ENCODE measurements around the gene KRT85.

Gene KRT85

GRCh38 chr12:52390739-52391617 lies 23.7 kb upstream of the KRT85 start:
- Histone ChIP-seq H3K9ac (ENCODE audit: low read length) (no peak overlapping the region), H3K4me2 (ENCODE audit: low read length, poor library complexity, severe bottlenecking) (no peak overlapping the region), H2BK15ac (ENCODE audit: low read depth, poor library complexity, severe bottlenecking) (no peak overlapping the region), H4K8ac (ENCODE audit: low read length) (no peak overlapping the region), H4K91ac (ENCODE audit: low read length) (no peak overlapping the region), H3K36me3 (ENCODE audit: control insufficient read depth in 1 of 2, insufficient read depth in 2 of 2, low read depth in 1 of 2, low read length in 2 of 2) (no peaks in the 10 kb centered on the region), H2BK12ac (ENCODE audit: low read length in 2 of 2) (no peak overlapping the region), H3K27ac (ENCODE audit: low read length, poor library complexity, severe bottlenecking) (no peak overlapping the region), H3K27me3 (ENCODE audit: control insufficient read depth in 1 of 2, insufficient read depth in 1 of 2, low read length in 2 of 2) (peaks cover 59 to 66% of the 10 kb centered on the region in 2 experiments), H2BK120ac (ENCODE audit: low read depth, low read length) (no peak overlapping the region), H3K4me1 (ENCODE audit: control insufficient read depth, insufficient read depth, low read depth, low read length) (peaks cover 1% of the 10 kb centered on the region), H3K23ac (ENCODE audit: low read length in 2 of 2) (no peak overlapping the region), H2AFZ (ENCODE audit: low read depth, low read length) (no peak overlapping the region), H3K18ac (ENCODE audit: low read depth in 1 of 2, low read length in 2 of 2) (no peak overlapping the region), H3K79me1 (replicated peaks; ENCODE audit: low read length, poor library complexity, severe bottlenecking) (no peaks in the 10 kb centered on the region), H2BK5ac (ENCODE audit: low read depth, low read length, poor library complexity, severe bottlenecking) (no peak overlapping the region), H3K4me3 (ENCODE audit: insufficient read depth in 1 of 2, low read depth in 1 of 2, low read length in 2 of 2) (no peak overlapping the region), H3K9me3 (ENCODE audit: control insufficient read depth, low read length) (no peaks in the 10 kb centered on the region), H2AK5ac (ENCODE audit: low read length, severe bottlenecking) (no peak overlapping the region), H3K4ac (ENCODE audit: low read depth in 1 of 2, low read length in 2 of 2) (no peak overlapping the region), H3K14ac (ENCODE audit: low read length in 2 of 2) (peak overlapping the region in 1 of 2 experiments; percentile 26)
- DNase-seq, result peak; percentile 21
- 56% methylated on average over 11 of the region's 11 CpGs for whole genome bisulfite sequencing

- Histone ChIP-seq H4K8ac (ENCODE audit: low read length) (no peak overlapping the region), H2BK12ac (ENCODE audit: low read length in 2 of 2) (no peak overlapping the region), H3K27ac (ENCODE audit: low read length, poor library complexity, severe bottlenecking) (no peak overlapping the region), H3K4ac (ENCODE audit: low read depth in 1 of 2, low read length in 2 of 2) (no peak overlapping the region), H3K4me1 (ENCODE audit: control insufficient read depth, insufficient read depth, low read depth, low read length) (peaks cover 1% of the 10 kb centered on the region), H4K91ac (ENCODE audit: low read length) (no peak overlapping the region), H3K23ac (ENCODE audit: low read length in 2 of 2) (no peak overlapping the region), H2BK15ac (ENCODE audit: low read depth, poor library complexity, severe bottlenecking) (no peak overlapping the region), H3K36me3 (ENCODE audit: control insufficient read depth in 1 of 2, insufficient read depth in 2 of 2, low read depth in 1 of 2, low read length in 2 of 2) (no peaks in the 10 kb centered on the region), H3K4me3 (ENCODE audit: insufficient read depth in 1 of 2, low read depth in 1 of 2, low read length in 2 of 2) (no peak overlapping the region), H3K27me3 (ENCODE audit: control insufficient read depth in 1 of 2, insufficient read depth in 1 of 2, low read length in 2 of 2) (peaks cover 56 to 59% of the 10 kb centered on the region in 2 experiments), H3K79me1 (replicated peaks; ENCODE audit: low read length, poor library complexity, severe bottlenecking) (no peaks in the 10 kb centered on the region), H3K4me2 (ENCODE audit: low read length, poor library complexity, severe bottlenecking) (no peak overlapping the region), H3K9ac (ENCODE audit: low read length) (peak overlapping the region; percentile 30), H3K9me3 (ENCODE audit: control insufficient read depth, low read length) (no peaks in the 10 kb centered on the region), H2BK5ac (ENCODE audit: low read depth, low read length, poor library complexity, severe bottlenecking) (no peak overlapping the region), H3K14ac (ENCODE audit: low read length in 2 of 2) (no peak overlapping the region), H2AK5ac (ENCODE audit: low read length, severe bottlenecking) (no peak overlapping the region), H3K18ac (ENCODE audit: low read depth in 1 of 2, low read length in 2 of 2) (no peak overlapping the region), H2AFZ (ENCODE audit: low read depth, low read length) (no peak overlapping the region), H2BK120ac (ENCODE audit: low read depth, low read length) (no peak overlapping the region)
- no peak for DNase-seq
- WGBS, result 59% methylated on average over 8 of the region's 9 CpGs
Measured at GRCh38 chr12:52389313-52390207, 22.3 kb upstream of the KRT85 start.

- no peaks in the 10 kb centered on the region for H3K36me3 ChIP-seq (ENCODE audit: control insufficient read depth in 1 of 2, insufficient read depth in 2 of 2, low read depth in 1 of 2, low read length in 2 of 2)
- no peak for DNase-seq
- no peak overlapping the region for H4K8ac ChIP-seq (ENCODE audit: low read length)
Measured at GRCh38 chr12:52387859-52388258, 20.6 kb upstream of the KRT85 start.

GRCh38 chr12:52385226-52385702 lies 18.0 kb upstream of the KRT85 start, which contains the start of gene KRT84:
Gene KRT84 (minus strand): TSS chr12:52385652. CDS start chr12:52385585, 67 bp downstream.
- H3K4ac ChIP-seq (ENCODE audit: low read depth in 1 of 2, low read length in 2 of 2), result no peak within 1 kb of the TSS
- no peak within 1 kb of the TSS for H4K8ac ChIP-seq (ENCODE audit: low read length)
- H3K4me1 ChIP-seq (ENCODE audit: control insufficient read depth, insufficient read depth, low read depth, low read length), result no peaks in the 10 kb centered on the region
- DNase-seq, result no peak
- H3K27ac ChIP-seq (ENCODE audit: low read length, poor library complexity, severe bottlenecking), result no peak within 1 kb of the TSS
- H2AK5ac ChIP-seq (ENCODE audit: low read length, severe bottlenecking), result no peak within 1 kb of the TSS
- peak within 1 kb of the TSS in 1 of 2 experiments; percentile 12 for H3K4me3 ChIP-seq (ENCODE audit: insufficient read depth in 1 of 2, low read depth in 1 of 2, low read length in 2 of 2)
- H2AFZ ChIP-seq (ENCODE audit: low read depth, low read length), result no peak within 1 kb of the TSS
- H3K9me3 ChIP-seq (ENCODE audit: control insufficient read depth, low read length), result no peaks in the 10 kb centered on the region
- peaks cover 68 to 74% of the 10 kb centered on the region in 2 experiments for H3K27me3 ChIP-seq (ENCODE audit: control insufficient read depth in 1 of 2, insufficient read depth in 1 of 2, low read length in 2 of 2)
- H3K18ac ChIP-seq (ENCODE audit: low read depth in 1 of 2, low read length in 2 of 2), result no peak within 1 kb of the TSS
- H2BK120ac ChIP-seq (ENCODE audit: low read depth, low read length), result no peak within 1 kb of the TSS
- no peaks in the 10 kb centered on the region for H3K36me3 ChIP-seq (ENCODE audit: control insufficient read depth in 1 of 2, insufficient read depth in 2 of 2, low read depth in 1 of 2, low read length in 2 of 2)
- H3K23ac ChIP-seq (ENCODE audit: low read length in 2 of 2), result no peak within 1 kb of the TSS
- H3K9ac ChIP-seq (ENCODE audit: low read length), result no peak within 1 kb of the TSS
- H2BK5ac ChIP-seq (ENCODE audit: low read depth, low read length, poor library complexity, severe bottlenecking), result no peak within 1 kb of the TSS
- H4K91ac ChIP-seq (ENCODE audit: low read length), result no peak within 1 kb of the TSS
- peak within 1 kb of the TSS; percentile 30 for H2BK15ac ChIP-seq (ENCODE audit: low read depth, poor library complexity, severe bottlenecking)
- no peak within 1 kb of the TSS for H3K4me2 ChIP-seq (ENCODE audit: low read length, poor library complexity, severe bottlenecking)
- no peak within 1 kb of the TSS for H3K14ac ChIP-seq (ENCODE audit: low read length in 2 of 2)
- H3K79me1 ChIP-seq (replicated peaks; ENCODE audit: low read length, poor library complexity, severe bottlenecking), result no peaks in the 10 kb centered on the region
- 96% methylated on average over 11 of the region's 11 CpGs for WGBS
- no peak within 1 kb of the TSS for H2BK12ac ChIP-seq (ENCODE audit: low read length in 2 of 2)

More at GRCh38 chr12:52387859-52388258, 20.6 kb upstream of the KRT85 start:
- H2AFZ ChIP-seq (ENCODE audit: low read depth, low read length), result no peak overlapping the region
- WGBS, result 76% methylated on average over 2 of the region's 2 CpGs
- H3K4me1 ChIP-seq (ENCODE audit: control insufficient read depth, insufficient read depth, low read depth, low read length), result peaks cover 1% of the 10 kb centered on the region
- H3K23ac ChIP-seq (ENCODE audit: low read length in 2 of 2), result no peak overlapping the region
- peaks cover 50 to 56% of the 10 kb centered on the region in 2 experiments for H3K27me3 ChIP-seq (ENCODE audit: control insufficient read depth in 1 of 2, insufficient read depth in 1 of 2, low read length in 2 of 2)
- H3K4me2 ChIP-seq (ENCODE audit: low read length, poor library complexity, severe bottlenecking), result no peak overlapping the region
- H2BK12ac ChIP-seq (ENCODE audit: low read length in 2 of 2), result no peak overlapping the region
- H2BK15ac ChIP-seq (ENCODE audit: low read depth, poor library complexity, severe bottlenecking), result no peak overlapping the region
- no peaks in the 10 kb centered on the region for H3K79me1 ChIP-seq (replicated peaks; ENCODE audit: low read length, poor library complexity, severe bottlenecking)
- H2AK5ac ChIP-seq (ENCODE audit: low read length, severe bottlenecking), result no peak overlapping the region
- H3K18ac ChIP-seq (ENCODE audit: low read depth in 1 of 2, low read length in 2 of 2), result no peak overlapping the region
- no peak overlapping the region for H3K4me3 ChIP-seq (ENCODE audit: insufficient read depth in 1 of 2, low read depth in 1 of 2, low read length in 2 of 2)
- no peak overlapping the region for H3K4ac ChIP-seq (ENCODE audit: low read depth in 1 of 2, low read length in 2 of 2)
- no peak overlapping the region for H3K14ac ChIP-seq (ENCODE audit: low read length in 2 of 2)
- H4K91ac ChIP-seq (ENCODE audit: low read length), result no peak overlapping the region
- H3K9ac ChIP-seq (ENCODE audit: low read length), result no peak overlapping the region
- no peak overlapping the region for H2BK120ac ChIP-seq (ENCODE audit: low read depth, low read length)
- H3K27ac ChIP-seq (ENCODE audit: low read length, poor library complexity, severe bottlenecking), result no peak overlapping the region
- H3K9me3 ChIP-seq (ENCODE audit: control insufficient read depth, low read length), result no peaks in the 10 kb centered on the region
- no peak overlapping the region for H2BK5ac ChIP-seq (ENCODE audit: low read depth, low read length, poor library complexity, severe bottlenecking)
